CD4-positive, alpha-beta T cell treated with Interleukin-1 beta for 1 hour (primary cell): ENCODE data around the gene PKHD1.

Experiments used
- DNase-seq, 2 donors: peaks; one replicate each; pipeline ENCODE4 v3.0.0-alpha.2; 2020 to 2022

The PKHD1 gene

GRCh38 chr6:52102405-52102804 lies 15.0 kb upstream of the PKHD1 start:
- DNase-seq = no peak

GRCh38 chr6:52098721-52099120 lies 11.3 kb upstream of the PKHD1 start:
- no peak for DNase-seq

GRCh38 chr6:52089758-52090348 lies 2.4 kb upstream of the PKHD1 start:
- DNase-seq = no peak

GRCh38 chr6:52086741-52087140 lies 672 bp downstream of the PKHD1 start:
- no peak for DNase-seq

- no peak for DNase-seq
These were observed 6.2 kb downstream of the PKHD1 start for GRCh38 chr6:52081237-52081636.

GRCh38 chr6:52077961-52078625 lies 9.3 kb downstream of the PKHD1 start:
- no peak for DNase-seq

GRCh38 chr6:52077180-52077884 lies 10.1 kb downstream of the PKHD1 start:
- no peak for DNase-seq

GRCh38 chr6:52076791-52077179 lies 10.6 kb downstream of the PKHD1 start:
- no peak for DNase-seq

GRCh38 chr6:52074716-52075115 lies 12.7 kb downstream of the PKHD1 start:
- DNase-seq = no peak

GRCh38 chr6:52074155-52074554 lies 13.3 kb downstream of the PKHD1 start:
- DNase-seq = no peak

GRCh38 chr6:52065621-52066020 lies 21.8 kb downstream of the PKHD1 start:
- no peak for DNase-seq

GRCh38 chr6:52063584-52064344 lies 23.6 kb downstream of the PKHD1 start:
- DNase-seq = peak; percentile 51 to 66

- DNase-seq = no peak
These were observed 25.9 kb downstream of the PKHD1 start for GRCh38 chr6:52061481-52061880.

- no peak for DNase-seq
These were observed 27.6 kb downstream of the PKHD1 start for GRCh38 chr6:52059821-52060220.

- no peak for DNase-seq
These were observed 32.0 kb downstream of the PKHD1 start for GRCh38 chr6:52055451-52055850.

GRCh38 chr6:52053038-52053695 lies 34.2 kb downstream of the PKHD1 start:
- no peak for DNase-seq

GRCh38 chr6:52050051-52050405 lies 37.4 kb downstream of the PKHD1 start:
- no peak for DNase-seq

GRCh38 chr6:52049252-52050050 lies 38.0 kb downstream of the PKHD1 start:
- DNase-seq = peak in 1 of 2 donors; percentile 17

- no peak for DNase-seq
These were observed 41.0 kb downstream of the PKHD1 start for GRCh38 chr6:52046456-52046855.

- DNase-seq = no peak
These were observed 41.9 kb downstream of the PKHD1 start for GRCh38 chr6:52045481-52045880.

GRCh38 chr6:52045033-52045432 lies 42.4 kb downstream of the PKHD1 start:
- no peak for DNase-seq
